OCI-LY7 (cell line): ENCODE measurements around the gene CORO2A. TPM values are rescaled to one million over a fixed set of nuclear protein-coding genes. Genes with fewer than 3 reads are reported as not detected.

ENCODE experiments used
- BruUV-seq: library from RNA; stranded (reverse); fragments of 400-500 nt; replicated peaks from 2 replicates; lab custom pipeline; 2021; lab: Mats Ljungman, UMichigan
- CTCF ChIA-PET: fragments of 300-600 bp; sonication (Branson Sonifier 250); formaldehyde crosslinking; loops from one replicate; lab custom pipeline; 2022; ENCODE audit warnings: antibody characterized with exemption; ENCODE audit not compliant: unreplicated experiment; lab: Charles Lee
- POLR2A ChIA-PET: fragments of 300-600 bp; sonication (Branson Sonifier 250); formaldehyde crosslinking; loops from one replicate; lab custom pipeline; 2022; ENCODE audit warnings: antibody characterized with exemption; lab: Charles Lee
- DNase-seq: peaks from one replicate; pipeline ENCODE4 v3.0.0-alpha.2; 2015; ENCODE audit warnings: low spot score
- H2AFZ ChIP-seq: fragments of 200-600 bp; sonication (generic), shearing (Covaris generic); 2 replicates; pipeline ENCODE4 v1.6.1; 2014; ENCODE audit warnings: mild to moderate bottlenecking, antibody characterized with exemption, low read length, moderate library complexity
- H3K27ac ChIP-seq: fragments of 200-600 bp; sonication (generic); 2 replicates; pipeline ENCODE4 v1.5.1; 2014; ENCODE audit warnings: mixed run types, low read depth, mild to moderate bottlenecking, moderate library complexity, low read length, inconsistent platforms; ENCODE audit not compliant: poor library complexity, severe bottlenecking
- H3K36me3 ChIP-seq: fragments of 200-600 bp; sonication (generic); 2 replicates; pipeline ENCODE4 v1.6.1; 2014; ENCODE audit warnings: mild to moderate bottlenecking, antibody characterized with exemption, low read length, moderate library complexity, mixed read lengths; ENCODE audit not compliant: insufficient read depth
- H3K4me1 ChIP-seq: fragments of 200-600 bp; sonication (generic); 2 replicates; pipeline ENCODE4 v1.5.1; 2014; ENCODE audit warnings: mild to moderate bottlenecking, low read length; ENCODE audit not compliant: insufficient read depth, poor library complexity, severe bottlenecking
- H3K4me2 ChIP-seq: fragments of 200-600 bp; sonication (generic); 2 replicates; pipeline ENCODE4 v1.6.1; 2014; ENCODE audit warnings: mild to moderate bottlenecking, low read length
- H3K4me3 ChIP-seq: fragments of 200-600 bp; sonication (generic); 2 replicates; pipeline ENCODE4 v1.5.1; 2014; ENCODE audit warnings: mild to moderate bottlenecking, low read depth, low read length; ENCODE audit not compliant: poor library complexity, severe bottlenecking
- H3K79me2 ChIP-seq: fragments of 200-600 bp; sonication (generic); 2 replicates; pipeline ENCODE4 v1.6.1; 2016; ENCODE audit warnings: low read depth, mild to moderate bottlenecking, low read length, moderate library complexity, mixed read lengths; ENCODE audit not compliant: insufficient read depth
- H3K9me2 ChIP-seq: fragments of 200-600 bp; sonication (generic); 2 replicates; pipeline ENCODE4 v1.6.1; 2016; ENCODE audit warnings: mild to moderate bottlenecking, low read length, mixed read lengths; ENCODE audit not compliant: insufficient read depth
- H3K9me3 ChIP-seq: fragments of 200-600 bp; sonication (generic); 2 replicates; pipeline ENCODE4 v1.6.1; 2014; ENCODE audit warnings: mild to moderate bottlenecking, mixed run types, low read length, mixed read lengths
- H4K20me1 ChIP-seq: fragments of 200-600 bp; sonication (generic); 2 replicates; pipeline ENCODE4 v1.6.1; 2014; ENCODE audit warnings: mild to moderate bottlenecking, antibody characterized with exemption, low read length, moderate library complexity, mixed read lengths; ENCODE audit not compliant: insufficient read depth
- CTCF ChIP-seq: fragments of 200-600 bp; sonication (generic); conservative IDR thresholded peaks from 2 replicates; pipeline ENCODE4 v1.5.1; 2014; ENCODE audit warnings: mild to moderate bottlenecking, antibody characterized with exemption, low read length, moderate library complexity, mixed read lengths
- EZH2phosphoT487 ChIP-seq: fragments of 200-600 bp; sonication (generic); IDR thresholded peaks from 2 replicates; pipeline ENCODE4 v1.6.1; 2018; ENCODE audit warnings: low read depth, borderline replicate concordance, mild to moderate bottlenecking, mixed run types, antibody characterized with exemption, low read length, moderate library complexity, mixed read lengths
- intact Hi-C: fragments of 100-400 bp; cut with micrococcal nuclease; formaldehyde crosslinking; loops from one replicate; pipeline ENCODE4 v1.10.0; 2022; ENCODE audit not compliant: unreplicated experiment
- total RNA-seq, 2 experiments: library from RNA; depleted of rRNA in 1 of 2; stranded (reverse); fragments of >200 nt in 1 of 2; shearing (Covaris generic) in 1 of 2; gene quantifications; 2 replicates each; pipeline ENCODE4 v1.2.3, GENCODE V29; 2014 to 2022

Gene CORO2A
- total RNA-seq, 2 experiments from 2014 or later, result 1.8 to 3.9 TPM

GRCh38 chr9:98135558-98135934 is 56.9 kb downstream of the CORO2A start:
- CTCF ChIA-PET, result no interaction called here
- no peaks in the 10 kb centered on the region for H3K36me3 ChIP-seq

GRCh38 chr9:98134702-98135557 is 57.5 kb downstream of the CORO2A start:
- Histone ChIP-seq H3K36me3 (no peaks in the 10 kb centered on the region), H2AFZ (no peak overlapping the region), H3K4me2 (no peak overlapping the region), H3K27ac (no peak overlapping the region), H4K20me1 (no peaks in the 10 kb centered on the region), H3K79me2 (no peaks in the 10 kb centered on the region), H3K9me3 (no peaks in the 10 kb centered on the region), H3K4me1 (peaks cover 9% of the 10 kb centered on the region), H3K9me2 (no peaks in the 10 kb centered on the region), H3K4me3 (no peak overlapping the region)
- ChIA-PET CTCF (no interaction called here), POLR2A (interaction anchor here (0.6 kb wide), 1 partner anchor 27 kb away, joined by 4 read pairs; no protein-coding TSS in a partner anchor)
- DNase-seq, result no peak
- intact Hi-C loops, result loop anchor here (5.0 kb wide), 1 partner anchor 63 kb away; no protein-coding TSS in a partner anchor
- no TSS peak for BruUV-seq
- TF ChIP-seq CTCF (no peak), EZH2phosphoT487 (no peak)

More at GRCh38 chr9:98135558-98135934, 56.9 kb downstream of the CORO2A start:
- Histone ChIP-seq H3K9me2 (no peaks in the 10 kb centered on the region), H3K4me3 (no peak overlapping the region), H2AFZ (no peak overlapping the region), H3K27ac (no peak overlapping the region), H3K4me2 (no peak overlapping the region), H3K79me2 (no peaks in the 10 kb centered on the region), H3K9me3 (no peaks in the 10 kb centered on the region), H3K4me1 (peaks cover 9% of the 10 kb centered on the region), H4K20me1 (no peaks in the 10 kb centered on the region)
- TF ChIP-seq EZH2phosphoT487 (no peak), CTCF (no peak)
- DNase-seq, result no peak
- POLR2A ChIA-PET, result no interaction called here
- BruUV-seq, result no TSS peak
- intact Hi-C loops, result no loop called here
